ENCODE measurements around the gene SLC2A11. TPM values are rescaled to one million over a fixed set of nuclear protein-coding genes. Genes with fewer than 3 reads are reported as not detected.

SLC2A11 gene
- total and polyA plus RNA-seq, 4 donors, result 3.4 to 9.0 (median 4.3) TPM

GRCh38 chr22:23896166-23896522 lies 38.5 kb downstream of the SLC2A11 start (continued):
- no peak for TF ChIP-seq RAD21 (IDR thresholded peaks at IDR 0.05)

- Histone ChIP-seq H3K4me3 (ENCODE audit: low read depth in 1 of 3, low read length in 3 of 3) (no peak overlapping the region), H3K27ac (ENCODE audit: low read depth in 1 of 2, low read length in 2 of 2) (no peak overlapping the region), H3K9ac (ENCODE audit: low read depth in 1 of 2, low read length in 2 of 2) (no peak overlapping the region), H3K4me1 (ENCODE audit: control insufficient read depth in 4 of 4, insufficient read depth in 4 of 4, low read length in 3 of 4) (peaks cover 11 to 29% (median 20%) of the 10 kb centered on the region in 4 donors), H3K27me3 (ENCODE audit: control insufficient read depth in 4 of 4, insufficient read depth in 4 of 4, low read length in 3 of 4) (no peaks in the 10 kb centered on the region), H3K9me3 (ENCODE audit: control insufficient read depth in 4 of 4, low read length in 3 of 4) (no peaks in the 10 kb centered on the region), H3K36me3 (ENCODE audit: control insufficient read depth in 4 of 4, insufficient read depth in 3 of 4, low read depth in 1 of 4, low read length in 3 of 4) (peaks cover 0 to 9% (median 5%) of the 10 kb centered on the region in 4 donors)
- WGBS, result 89% methylated on average over 8 of the region's 8 CpGs
- DNase-seq (ENCODE audit: low spot score), result no peak
- TF ChIP-seq NR2F2 (IDR thresholded peaks at IDR 0.05) (no peak), GABPA (IDR thresholded peaks at IDR 0.05 in 1 of 2, conservative IDR thresholded peaks at IDR 0.05 in 1 of 2) (no peak), EGR1 (IDR thresholded peaks at IDR 0.05; ENCODE audit: low read depth in 2 of 2) (no peak), JUND (IDR thresholded peaks at IDR 0.05) (no peak), SP1 (IDR thresholded peaks at IDR 0.05) (no peak), ZBTB33 (IDR thresholded peaks at IDR 0.05) (no peak), YY1 (IDR thresholded peaks at IDR 0.05) (no peak), TAF1 (conservative IDR thresholded peaks at IDR 0.05) (no peak), HNF4G (IDR thresholded peaks at IDR 0.05) (no peak), CTCF (IDR thresholded peaks at IDR 0.05; ENCODE audit: low read depth, low read length, missing input control) (no peak), RAD21 (IDR thresholded peaks at IDR 0.05) (no peak), HNF4A (conservative IDR thresholded peaks at IDR 0.05) (no peak)
- TF ChIP-seq, protein P1, sequence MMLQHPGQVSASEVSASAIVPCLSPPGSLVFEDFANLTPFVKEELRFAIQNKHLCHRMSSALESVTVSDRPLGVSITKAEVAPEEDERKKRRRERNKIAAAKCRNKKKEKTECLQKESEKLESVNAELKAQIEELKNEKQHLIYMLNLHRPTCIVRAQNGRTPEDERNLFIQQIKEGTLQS (IDR thresholded peaks at IDR 0.05), result no peak
Measured at GRCh38 chr22:23896523-23897186, 39.0 kb downstream of the SLC2A11 start.

DNA sequence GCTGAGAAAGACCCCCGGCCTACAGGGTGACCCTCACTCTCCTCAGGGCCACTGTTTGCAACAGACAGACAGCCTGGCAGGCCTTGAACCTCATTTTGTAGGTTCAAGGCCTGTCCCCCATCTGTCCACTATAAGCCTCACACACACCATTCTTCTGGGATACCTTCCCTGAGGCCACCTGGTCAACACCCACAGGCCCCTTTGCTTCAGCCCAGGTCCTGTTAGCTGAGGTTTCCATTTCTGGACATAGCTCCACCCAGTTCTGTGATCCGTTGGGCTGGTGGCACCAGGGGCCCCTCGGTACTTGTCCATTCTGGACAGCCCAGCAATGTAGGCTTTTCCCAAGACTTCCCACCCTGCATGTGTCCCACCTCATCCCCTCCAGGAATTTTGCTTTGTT lies 39.6 kb downstream of the SLC2A11 start:
- TF ChIP-seq FOXA2 (IDR thresholded peaks at IDR 0.05) (no peak), RAD21 (IDR thresholded peaks at IDR 0.05) (no peak), JUND (IDR thresholded peaks at IDR 0.05) (no peak), HNF4A (conservative IDR thresholded peaks at IDR 0.05) (no peak), EGR1 (IDR thresholded peaks at IDR 0.05; ENCODE audit: low read depth in 2 of 2) (no peak), GABPA (IDR thresholded peaks at IDR 0.05 in 1 of 2, conservative IDR thresholded peaks at IDR 0.05 in 1 of 2) (no peak), HNF4G (IDR thresholded peaks at IDR 0.05) (no peak), ZBTB33 (IDR thresholded peaks at IDR 0.05) (no peak), SP1 (IDR thresholded peaks at IDR 0.05) (no peak), CTCF (IDR thresholded peaks at IDR 0.05; ENCODE audit: low read depth, low read length, missing input control) (no peak), REST (IDR thresholded peaks at IDR 0.05) (no peak), YY1 (IDR thresholded peaks at IDR 0.05) (no peak), NR2F2 (IDR thresholded peaks at IDR 0.05) (no peak), TAF1 (conservative IDR thresholded peaks at IDR 0.05) (no peak)
- TF ChIP-seq, protein P1 (IDR thresholded peaks at IDR 0.05), result no peak
- Histone ChIP-seq H3K4me3 (ENCODE audit: low read depth in 1 of 3, low read length in 3 of 3) (no peak overlapping the region), H3K9ac (ENCODE audit: low read depth in 1 of 2, low read length in 2 of 2) (no peak overlapping the region), H3K9me3 (ENCODE audit: control insufficient read depth in 4 of 4, low read length in 3 of 4) (no peaks in the 10 kb centered on the region), H3K4me1 (ENCODE audit: control insufficient read depth in 4 of 4, insufficient read depth in 4 of 4, low read length in 3 of 4) (peaks cover 11 to 29% (median 20%) of the 10 kb centered on the region in 4 donors), H3K36me3 (ENCODE audit: control insufficient read depth in 4 of 4, insufficient read depth in 3 of 4, low read depth in 1 of 4, low read length in 3 of 4) (peaks cover 0 to 9% (median 5%) of the 10 kb centered on the region in 4 donors), H3K27ac (ENCODE audit: low read depth in 1 of 2, low read length in 2 of 2) (no peak overlapping the region), H3K27me3 (ENCODE audit: control insufficient read depth in 4 of 4, insufficient read depth in 4 of 4, low read length in 3 of 4) (no peaks in the 10 kb centered on the region)
- WGBS, result 94% methylated on average over 3 of the region's 3 CpGs
- no peak for DNase-seq (ENCODE audit: low spot score)

Data from liver (tissue), 9 donors.